ENCODE measurements around the gene SPRR4.

GRCh38 chr1:152964536-152964935 is 5.9 kb upstream of the SPRR4 start:
- TF ChIP-seq EZH2 (IDR thresholded peaks at IDR 0.05; ENCODE audit: borderline replicate concordance, insufficient read depth, low read depth, low read length, poor library complexity, severe bottlenecking): no peak
- TF ChIP-seq, protein P1, sequence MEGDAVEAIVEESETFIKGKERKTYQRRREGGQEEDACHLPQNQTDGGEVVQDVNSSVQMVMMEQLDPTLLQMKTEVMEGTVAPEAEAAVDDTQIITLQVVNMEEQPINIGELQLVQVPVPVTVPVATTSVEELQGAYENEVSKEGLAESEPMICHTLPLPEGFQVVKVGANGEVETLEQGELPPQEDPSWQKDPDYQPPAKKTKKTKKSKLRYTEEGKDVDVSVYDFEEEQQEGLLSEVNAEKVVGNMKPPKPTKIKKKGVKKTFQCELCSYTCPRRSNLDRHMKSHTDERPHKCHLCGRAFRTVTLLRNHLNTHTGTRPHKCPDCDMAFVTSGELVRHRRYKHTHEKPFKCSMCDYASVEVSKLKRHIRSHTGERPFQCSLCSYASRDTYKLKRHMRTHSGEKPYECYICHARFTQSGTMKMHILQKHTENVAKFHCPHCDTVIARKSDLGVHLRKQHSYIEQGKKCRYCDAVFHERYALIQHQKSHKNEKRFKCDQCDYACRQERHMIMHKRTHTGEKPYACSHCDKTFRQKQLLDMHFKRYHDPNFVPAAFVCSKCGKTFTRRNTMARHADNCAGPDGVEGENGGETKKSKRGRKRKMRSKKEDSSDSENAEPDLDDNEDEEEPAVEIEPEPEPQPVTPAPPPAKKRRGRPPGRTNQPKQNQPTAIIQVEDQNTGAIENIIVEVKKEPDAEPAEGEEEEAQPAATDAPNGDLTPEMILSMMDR (IDR thresholded peaks at IDR 0.05): no peak

Measured in B cell (primary cell).